Heart right ventricle (tissue), 16 donors: Measurements from ENCODE around the gene GTF2IRD1. TPM values are rescaled to one million over a fixed set of nuclear protein-coding genes. Genes with fewer than 3 reads are reported as not detected.

ENCODE experiments used
- ATAC-seq, 8 donors: fragments of 200-7000 bp; cut with Tn5 transposase; one replicate each; pipeline ENCODE4 v1.9.1; 2020; ENCODE audit warnings: mild to moderate bottlenecking in 8 of 8, moderate library complexity in 8 of 8, moderate number of reproducible peaks in 1 of 8
- DNase-seq, 2 donors: peaks; one replicate each; pipeline ENCODE4 v3.0.0-alpha.2; 2020
- H3K27ac ChIP-seq, 10 donors: fragments of 200-600 bp; sonication (generic) in 2 of 10; one replicate each; pipeline versions ENCODE4 v1.5.0 to v1.8.0; 2020 to 2022; ENCODE audit warnings: mild to moderate bottlenecking in 3 of 10
- H3K27me3 ChIP-seq, 7 donors: fragments of 200-600 bp; one replicate each; pipeline ENCODE4 v1.8.0; 2021 to 2022; ENCODE audit warnings: mild to moderate bottlenecking in 2 of 7
- H3K36me3 ChIP-seq, 9 donors: fragments of 200-600 bp; sonication (generic) in 1 of 9; one replicate each; pipeline versions ENCODE4 v1.5.0 to v1.8.0; 2020 to 2022; ENCODE audit warnings: mild to moderate bottlenecking in 2 of 9
- H3K4me1 ChIP-seq, 9 donors: fragments of 200-600 bp; sonication (generic) in 1 of 9; one replicate each; pipeline versions ENCODE4 v1.5.0 to v1.8.0; 2020 to 2022; ENCODE audit warnings: mild to moderate bottlenecking in 4 of 9
- H3K4me3 ChIP-seq, 10 donors: fragments of 200-600 bp; sonication (generic) in 2 of 10; one replicate each; pipeline versions ENCODE4 v1.5.0 to v1.8.0; 2020 to 2022; ENCODE audit warnings: mild to moderate bottlenecking in 7 of 10, moderate library complexity in 2 of 10
- H3K9me3 ChIP-seq, 11 donors: fragments of 200-600 bp in 10 of 11; sonication (generic) in 2 of 11; one replicate each; pipeline versions ENCODE4 v1.5.0 to v1.8.0; 2013 to 2022; ENCODE audit warnings: mild to moderate bottlenecking in 2 of 11, control low read depth in 1 of 11, moderate library complexity in 1 of 11
- WGBS, 2 donors: extraction: QIAGEN DNeasy Blood & Tissue Kit; methylation state at CpG; one replicate each; pipeline ENCODE4 v1.1.7; 2013; ENCODE audit warnings: inconsistent platforms in 1 of 2; 5-methylcytosine and 5-hydroxymethylcytosine counted together
- intact Hi-C, 10 donors: fragments of 100-400 bp; cut with DNase I; formaldehyde crosslinking; loops; one replicate each; pipeline versions ENCODE4 v1.11.1 to v1.14.2; 2022
- polyA plus RNA-seq, 2 donors: library from polyadenylated mRNA; stranded (reverse); fragments of 200-250 nt; gene quantifications; one replicate each; pipeline ENCODE4 v1.2.3, GENCODE V29; 2013
- total RNA-seq, 10 donors: library from RNA; stranded (reverse); fragmentation: NEBNext Ultra II Directional in 3 of 10; extraction: Animal tissue kit (Norgen Biotek cat#: 25700) in 3 of 10; gene quantifications; one replicate each; pipeline versions ENCODE4 v1.2.1 to v1.2.4, GENCODE V29; 2021 to 2023
- TF ChIP-seq, protein P1 (sequence below), 9 donors: fragments of 200-600 bp; sonication (generic) in 2 of 9; IDR thresholded peaks; one replicate each; pipeline versions ENCODE4 v1.5.0 to v1.8.0; 2021 to 2022; ENCODE audit warnings: antibody characterized with exemption in 9 of 9, mild to moderate bottlenecking in 5 of 9, moderate library complexity in 1 of 9
- donor health status: Arrhythmogenic right ventricular cardiomyopathy.
- donor health status: ischemic (EF 13 %, LVEDD 7.1; RV severe dilation, severe dysfunction).
- donor health status: healthy with polysubstance abuse.
- donor health status: DM: no; HTN: yes; CAD: no.
- donor health status: DM: no; HTN: no; CAD: no.
- donor health status: ischemic (EF 25% LVEDD 6.9; RV normal size, moderate dysfunction).
- donor health status: ischemic (EF 25% LVEDD 5.7; RV mildly dilated, moderate dysfunction).
- donor health status: healthy.
- donor health status: DM: yes; HTN: yes; CAD: no.
- donor health status: Ischemic cardiomyopathy.
- donor health status: ischemic (EF 35%, LVEDD 5.7; RV mildly dilated, moderate dysfunction).
- donor health status: nonischemic (EF 11% LVEDD 7.7; RV severe dilation, severe dysfunction).
- donor health status: DM: yes; HTN: yes; CAD: no.
- donor health status: PGD.
- donor health status: ischemic (EF 29% LVEDD 5.4; RV normal size, mild dysfunction).
- donor health status: nonischemic (EF 23%, LVEDD 6.1; RV moderate dilation, normal function).

Gene GTF2IRD1
- total and polyA plus RNA-seq, 12 donors = 11.7 to 36.6 (median 18.0) TPM

- TF ChIP-seq, protein P1, sequence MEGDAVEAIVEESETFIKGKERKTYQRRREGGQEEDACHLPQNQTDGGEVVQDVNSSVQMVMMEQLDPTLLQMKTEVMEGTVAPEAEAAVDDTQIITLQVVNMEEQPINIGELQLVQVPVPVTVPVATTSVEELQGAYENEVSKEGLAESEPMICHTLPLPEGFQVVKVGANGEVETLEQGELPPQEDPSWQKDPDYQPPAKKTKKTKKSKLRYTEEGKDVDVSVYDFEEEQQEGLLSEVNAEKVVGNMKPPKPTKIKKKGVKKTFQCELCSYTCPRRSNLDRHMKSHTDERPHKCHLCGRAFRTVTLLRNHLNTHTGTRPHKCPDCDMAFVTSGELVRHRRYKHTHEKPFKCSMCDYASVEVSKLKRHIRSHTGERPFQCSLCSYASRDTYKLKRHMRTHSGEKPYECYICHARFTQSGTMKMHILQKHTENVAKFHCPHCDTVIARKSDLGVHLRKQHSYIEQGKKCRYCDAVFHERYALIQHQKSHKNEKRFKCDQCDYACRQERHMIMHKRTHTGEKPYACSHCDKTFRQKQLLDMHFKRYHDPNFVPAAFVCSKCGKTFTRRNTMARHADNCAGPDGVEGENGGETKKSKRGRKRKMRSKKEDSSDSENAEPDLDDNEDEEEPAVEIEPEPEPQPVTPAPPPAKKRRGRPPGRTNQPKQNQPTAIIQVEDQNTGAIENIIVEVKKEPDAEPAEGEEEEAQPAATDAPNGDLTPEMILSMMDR (IDR thresholded peaks at IDR 0.05) = no peak
- WGBS, 2 donors = 77 to 89% methylated on average over 4 of the region's 4 CpGs
- DNase-seq (no peak), ATAC-seq (no peak)
- intact Hi-C loops = loop anchor here in 1 of 10 donors (10.0 kb wide), 1 partner anchor 56 kb away; no protein-coding TSS in a partner anchor
- Histone ChIP-seq H3K4me1 (peaks cover 25 to 75% (median 56%) of the 10 kb centered on the region in 9 donors), H3K9me3 (no peaks in the 10 kb centered on the region), H3K4me3 (no peak overlapping the region), H3K36me3 (no peaks in the 10 kb centered on the region), H3K27me3 (peaks cover 0 to 14% (median 0%) of the 10 kb centered on the region in 7 donors), H3K27ac (peak overlapping the region; percentile 84 to 98 (median 94))
Measured at GRCh38 chr7:74478671-74479065, 25.0 kb downstream of the GTF2IRD1 start.

GRCh38 chr7:74479066-74479781 is 25.5 kb downstream of the GTF2IRD1 start:
- WGBS, 2 donors = 22 to 25% methylated on average over 19 of the region's 19 CpGs
- Histone ChIP-seq H3K4me1 (peaks cover 25 to 81% (median 58%) of the 10 kb centered on the region in 9 donors), H3K4me3 (peak overlapping the region in 1 of 10 donors; percentile 4), H3K36me3 (no peaks in the 10 kb centered on the region), H3K27me3 (peaks cover 0 to 14% (median 0%) of the 10 kb centered on the region in 7 donors), H3K27ac (peak overlapping the region; percentile 84 to 98 (median 94)), H3K9me3 (no peaks in the 10 kb centered on the region)
- DNase-seq (no peak), ATAC-seq (peak in 6 of 8 donors; percentile 0 to 5 (median 4))
- TF ChIP-seq, protein P1 (IDR thresholded peaks at IDR 0.05) = no peak
- intact Hi-C loops = loop anchor here in 1 of 10 donors (10.0 kb wide), 1 partner anchor 56 kb away; no protein-coding TSS in a partner anchor

- Histone ChIP-seq H3K4me1 (peaks cover 25 to 81% (median 58%) of the 10 kb centered on the region in 9 donors), H3K4me3 (peak overlapping the region in 9 of 10 donors; percentile 24 to 64 (median 53)), H3K27ac (peak overlapping the region; percentile 84 to 98 (median 94)), H3K27me3 (peaks cover 0 to 14% (median 0%) of the 10 kb centered on the region in 7 donors), H3K9me3 (no peaks in the 10 kb centered on the region), H3K36me3 (no peaks in the 10 kb centered on the region)
- 13 to 20% methylated on average over 40 of the region's 40 CpGs for WGBS, 2 donors
- DNase-seq (peak; percentile 82 to 83), ATAC-seq (peak; percentile 63 to 80 (median 73))
- TF ChIP-seq, protein P1 (IDR thresholded peaks at IDR 0.05) = peak in 2 of 9 donors; percentile 7 to 20
- intact Hi-C loops = loop anchor here in 3 of 10 donors (2.0 to 10.0 kb wide), 3 partner anchors 55 to 65 kb away; no protein-coding TSS in a partner anchor
Measured at GRCh38 chr7:74479961-74480829, 26.5 kb downstream of the GTF2IRD1 start.
